Measurements from ENCODE around the gene INAFM2.
A peak's percentile ranks its signal among the peaks of the same experiment; 100 is the strongest.

INAFM2 gene

GRCh38 chr15:40344217-40344616 is 20.7 kb downstream of the INAFM2 start:
- H4K20me1 ChIP-seq (ENCODE audit: insufficient read depth), result no peaks in the 10 kb centered on the region
- no peaks in the 10 kb centered on the region for H3K79me2 ChIP-seq (ENCODE audit: insufficient read depth, low read depth)
- no peak overlapping the region for H3K27ac ChIP-seq
- H2AFZ ChIP-seq (ENCODE audit: low read depth), result peak overlapping the region; percentile 44
- H3K4me3 ChIP-seq (IDR thresholded peaks at IDR 0.05; ENCODE audit: insufficient read depth, low read depth, low read length), result no peak overlapping the region
- no peaks in the 10 kb centered on the region for H3K4me1 ChIP-seq (ENCODE audit: low read depth, poor library complexity, severe bottlenecking)
- H3K36me3 ChIP-seq (ENCODE audit: insufficient read depth), result no peaks in the 10 kb centered on the region
- TF ChIP-seq CTCF (conservative IDR thresholded peaks at IDR 0.05; ENCODE audit: low read depth, low read length), result no peak
- H3K27me3 ChIP-seq (ENCODE audit: insufficient read depth, low read depth), result no peaks in the 10 kb centered on the region
- H3K9ac ChIP-seq, result no peak overlapping the region
- H3K4me2 ChIP-seq, result no peak overlapping the region

- TF ChIP-seq CTCF (conservative IDR thresholded peaks at IDR 0.05; ENCODE audit: low read depth, low read length), result peak; percentile 75
- Histone ChIP-seq H3K27me3 (ENCODE audit: insufficient read depth, low read depth) (no peaks in the 10 kb centered on the region), H3K4me1 (ENCODE audit: low read depth, poor library complexity, severe bottlenecking) (no peaks in the 10 kb centered on the region), H4K20me1 (ENCODE audit: insufficient read depth) (no peaks in the 10 kb centered on the region), H3K79me2 (ENCODE audit: insufficient read depth, low read depth) (no peaks in the 10 kb centered on the region), H3K4me3 (IDR thresholded peaks at IDR 0.05; ENCODE audit: insufficient read depth, low read depth, low read length) (no peak overlapping the region), H3K27ac (no peak overlapping the region), H3K36me3 (ENCODE audit: insufficient read depth) (no peaks in the 10 kb centered on the region), H2AFZ (ENCODE audit: low read depth) (peak overlapping the region; percentile 44), H3K9ac (no peak overlapping the region), H3K4me2 (no peak overlapping the region)
These were observed 21.2 kb downstream of the INAFM2 start for GRCh38 chr15:40344631-40345120.

- Histone ChIP-seq H3K4me3 (IDR thresholded peaks at IDR 0.05; ENCODE audit: insufficient read depth, low read depth, low read length) (no peak overlapping the region), H2AFZ (ENCODE audit: low read depth) (peak overlapping the region; percentile 44; the same call in 1 of the 2 replicates), H4K20me1 (ENCODE audit: insufficient read depth) (no peaks in the 10 kb centered on the region), H3K79me2 (ENCODE audit: insufficient read depth, low read depth) (no peaks in the 10 kb centered on the region), H3K9ac (no peak overlapping the region), H3K4me1 (ENCODE audit: low read depth, poor library complexity, severe bottlenecking) (no peaks in the 10 kb centered on the region), H3K36me3 (ENCODE audit: insufficient read depth) (no peaks in the 10 kb centered on the region), H3K4me2 (no peak overlapping the region), H3K27me3 (ENCODE audit: insufficient read depth, low read depth) (no peaks in the 10 kb centered on the region), H3K27ac (no peak overlapping the region)
- no peak for TF ChIP-seq CTCF (conservative IDR thresholded peaks at IDR 0.05; ENCODE audit: low read depth, low read length)
These were observed 21.9 kb downstream of the INAFM2 start for GRCh38 chr15:40345225-40345866.

- no peak overlapping the region for H3K9ac ChIP-seq
- H3K4me1 ChIP-seq (ENCODE audit: low read depth, poor library complexity, severe bottlenecking), result no peaks in the 10 kb centered on the region
- H3K79me2 ChIP-seq (ENCODE audit: insufficient read depth, low read depth), result no peaks in the 10 kb centered on the region
- H2AFZ ChIP-seq (ENCODE audit: low read depth), result no peak overlapping the region
- TF ChIP-seq CTCF (conservative IDR thresholded peaks at IDR 0.05; ENCODE audit: low read depth, low read length), result no peak
- no peak overlapping the region for H3K4me3 ChIP-seq (IDR thresholded peaks at IDR 0.05; ENCODE audit: insufficient read depth, low read depth, low read length)
- H3K27ac ChIP-seq, result no peak overlapping the region
- H3K36me3 ChIP-seq (ENCODE audit: insufficient read depth), result no peaks in the 10 kb centered on the region
- no peaks in the 10 kb centered on the region for H3K27me3 ChIP-seq (ENCODE audit: insufficient read depth, low read depth)
- H4K20me1 ChIP-seq (ENCODE audit: insufficient read depth), result no peaks in the 10 kb centered on the region
- H3K4me2 ChIP-seq, result no peak overlapping the region
These were observed 22.5 kb downstream of the INAFM2 start for GRCh38 chr15:40345867-40346578.
